ENCODE results near the gene AKT1S1.
A peak's percentile ranks its signal among the peaks of the same experiment; 100 is the strongest.

The AKT1S1 gene

DNA sequence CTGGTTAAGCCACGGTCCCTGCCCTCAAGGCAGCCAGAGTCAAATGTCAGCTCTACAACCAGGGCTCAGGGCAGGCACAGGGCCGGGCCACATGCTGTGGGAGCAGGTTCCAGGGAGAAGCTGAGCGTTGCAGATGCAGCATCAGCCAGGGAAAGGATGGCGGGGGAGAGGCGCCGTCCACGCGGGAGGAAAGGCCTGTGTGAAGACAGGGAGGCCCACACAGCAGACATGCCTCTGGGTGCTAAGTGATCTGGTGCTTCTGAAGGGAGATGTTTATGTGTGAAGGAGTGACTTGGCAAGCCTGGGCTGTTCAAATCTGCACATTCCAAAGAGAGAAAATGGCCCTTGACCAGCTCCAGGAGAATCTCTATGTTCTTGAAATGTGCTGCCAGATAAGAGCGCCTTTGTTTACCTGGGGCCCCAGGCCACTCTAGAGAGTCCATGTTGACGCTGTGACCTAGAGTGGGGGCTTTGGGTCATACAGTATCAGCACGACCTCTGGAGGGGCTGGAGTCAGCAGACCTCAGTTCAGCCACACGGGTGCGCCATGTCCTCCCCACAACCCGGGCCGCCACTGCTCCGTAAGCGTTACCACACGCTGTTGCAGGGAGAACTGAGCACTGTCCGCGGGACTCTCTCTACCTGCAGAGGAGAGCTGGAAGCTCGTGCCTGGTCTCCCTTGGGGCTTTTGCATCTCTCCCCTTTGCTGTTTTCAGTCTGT, 36.0 kb upstream of the AKT1S1 start:
- no peak overlapping the region for H3K4me3 ChIP-seq (replicated peaks in 1 of 2; ENCODE audit: low read depth in 2 of 2, low read length in 2 of 2)

DNA sequence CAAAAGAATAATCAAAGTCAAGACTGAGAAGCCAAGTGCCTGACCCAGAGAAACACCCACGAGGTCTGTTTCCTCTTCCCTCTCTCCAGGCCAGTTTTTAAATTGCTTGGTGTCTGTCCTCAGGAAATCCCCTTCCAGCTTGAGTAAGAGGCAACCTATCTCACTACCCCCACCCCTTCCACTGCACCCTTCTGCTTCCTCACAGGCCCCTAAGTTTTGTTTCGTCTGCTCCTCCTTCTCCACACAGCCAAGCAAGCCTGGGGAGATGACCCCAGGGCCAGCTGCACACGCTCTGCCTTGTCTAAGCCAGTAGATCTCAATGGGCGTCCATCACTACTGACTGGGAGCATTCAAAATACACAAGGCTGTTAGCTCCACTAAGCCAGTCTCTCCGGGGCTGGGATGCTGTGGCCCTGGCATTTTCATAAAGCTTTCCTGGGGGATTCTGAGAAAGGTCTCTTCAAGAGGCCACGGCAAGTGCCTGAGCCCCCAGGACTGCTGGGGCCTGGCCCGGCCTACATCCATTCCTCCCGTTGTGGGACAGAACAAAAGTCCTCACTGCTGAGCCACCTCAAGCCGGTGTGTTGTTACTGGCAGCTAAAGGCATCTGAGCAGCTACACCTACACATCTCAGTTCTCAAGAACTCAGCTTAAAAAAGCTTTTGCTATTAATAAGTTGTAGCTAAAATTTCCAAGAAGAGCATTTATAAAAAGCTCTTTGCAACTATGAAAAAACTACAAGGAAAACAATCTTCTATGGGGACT, 34.4 kb upstream of the AKT1S1 start:
- H3K4me3 ChIP-seq (replicated peaks in 1 of 2; ENCODE audit: low read depth in 2 of 2, low read length in 2 of 2) = no peak overlapping the region
- peak in 1 of 2 donors; percentile 20 for DNase-seq (ENCODE audit: low read depth in 2 of 2)
- TF ChIP-seq, protein P1, sequence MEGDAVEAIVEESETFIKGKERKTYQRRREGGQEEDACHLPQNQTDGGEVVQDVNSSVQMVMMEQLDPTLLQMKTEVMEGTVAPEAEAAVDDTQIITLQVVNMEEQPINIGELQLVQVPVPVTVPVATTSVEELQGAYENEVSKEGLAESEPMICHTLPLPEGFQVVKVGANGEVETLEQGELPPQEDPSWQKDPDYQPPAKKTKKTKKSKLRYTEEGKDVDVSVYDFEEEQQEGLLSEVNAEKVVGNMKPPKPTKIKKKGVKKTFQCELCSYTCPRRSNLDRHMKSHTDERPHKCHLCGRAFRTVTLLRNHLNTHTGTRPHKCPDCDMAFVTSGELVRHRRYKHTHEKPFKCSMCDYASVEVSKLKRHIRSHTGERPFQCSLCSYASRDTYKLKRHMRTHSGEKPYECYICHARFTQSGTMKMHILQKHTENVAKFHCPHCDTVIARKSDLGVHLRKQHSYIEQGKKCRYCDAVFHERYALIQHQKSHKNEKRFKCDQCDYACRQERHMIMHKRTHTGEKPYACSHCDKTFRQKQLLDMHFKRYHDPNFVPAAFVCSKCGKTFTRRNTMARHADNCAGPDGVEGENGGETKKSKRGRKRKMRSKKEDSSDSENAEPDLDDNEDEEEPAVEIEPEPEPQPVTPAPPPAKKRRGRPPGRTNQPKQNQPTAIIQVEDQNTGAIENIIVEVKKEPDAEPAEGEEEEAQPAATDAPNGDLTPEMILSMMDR (IDR thresholded peaks at IDR 0.05; ENCODE audit: low read depth, low read length) = no peak

More for the DNA sequence above, 36.0 kb upstream of the AKT1S1 start:
- no peak for DNase-seq (ENCODE audit: low read depth in 2 of 2)
- TF ChIP-seq, protein P1 (IDR thresholded peaks at IDR 0.05; ENCODE audit: low read depth, low read length) = no peak

DNA sequence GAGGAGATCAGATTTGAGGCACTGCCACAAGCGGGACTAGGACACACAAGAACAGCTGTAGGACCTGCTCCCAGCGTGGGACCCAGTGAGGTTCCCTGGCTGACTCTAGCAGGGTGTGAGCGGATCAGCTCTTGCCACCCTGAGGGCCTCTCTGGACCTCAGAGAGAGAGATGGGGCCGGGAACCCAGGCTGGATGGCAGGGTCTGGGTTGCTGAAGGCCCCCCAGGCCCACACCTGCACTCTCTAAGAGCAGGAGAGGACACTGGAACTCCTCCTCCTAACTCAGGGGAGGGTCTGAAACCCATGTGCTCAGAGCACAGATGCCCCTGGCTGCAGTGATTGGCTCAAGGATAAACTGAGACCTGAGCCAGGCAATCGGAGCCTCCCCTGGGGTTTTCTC, 33.0 kb upstream of the AKT1S1 start:
- no peak for DNase-seq (ENCODE audit: low read depth in 2 of 2)
- H3K4me3 ChIP-seq (replicated peaks in 1 of 2; ENCODE audit: low read depth in 2 of 2, low read length in 2 of 2) = no peak overlapping the region
- TF ChIP-seq, protein P1 (IDR thresholded peaks at IDR 0.05; ENCODE audit: low read depth, low read length) = no peak

DNA sequence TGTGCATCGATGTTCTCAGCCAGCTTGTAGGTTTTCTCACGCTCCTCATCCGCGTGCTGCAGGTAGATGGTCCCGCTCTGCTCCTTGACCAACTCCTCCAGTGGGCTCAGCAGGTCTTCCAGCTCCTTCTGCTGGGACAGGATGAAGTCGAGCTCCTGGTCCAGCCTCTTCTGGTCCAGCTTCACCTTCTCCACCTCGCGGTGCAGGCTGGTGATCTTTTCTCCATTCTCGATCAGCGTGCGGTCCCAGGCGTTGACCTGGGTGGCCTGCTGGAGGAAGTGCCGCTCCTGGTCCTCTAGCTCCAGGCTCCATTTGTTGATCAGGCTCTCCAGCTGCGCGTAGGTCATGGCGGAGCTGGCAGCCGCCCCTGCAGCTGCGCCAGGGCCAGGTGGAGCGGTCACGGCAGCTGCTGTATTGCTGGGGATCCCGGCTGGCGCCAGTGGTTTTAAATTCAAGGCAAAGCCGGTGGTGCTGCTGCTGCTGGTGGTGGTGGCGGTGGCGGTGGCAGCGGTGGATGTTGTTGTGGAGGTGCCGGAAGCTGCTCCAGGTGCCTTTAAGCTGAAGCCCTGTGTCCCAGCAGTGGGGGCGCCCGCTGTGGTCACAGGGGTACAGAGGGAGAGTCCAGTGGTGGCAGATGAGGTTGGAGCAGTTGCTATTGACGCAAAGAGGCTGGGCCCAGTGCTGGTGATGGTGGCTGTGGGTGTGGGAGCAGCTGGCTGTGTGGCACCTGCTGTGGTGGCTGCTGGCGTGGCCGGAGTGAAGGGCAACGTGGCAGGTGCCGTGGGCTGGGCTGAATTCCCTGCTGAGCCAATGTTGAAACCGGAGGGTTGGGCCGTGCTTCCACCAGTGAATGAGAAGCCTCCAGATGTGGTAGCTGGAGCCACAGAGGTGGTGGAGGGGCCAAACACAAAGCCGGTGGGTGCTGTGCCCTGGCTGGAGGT, 31.6 kb upstream of the AKT1S1 start:
- TF ChIP-seq, protein P1 (IDR thresholded peaks at IDR 0.05; ENCODE audit: low read depth, low read length) = no peak
- DNase-seq (ENCODE audit: low read depth in 2 of 2) = no peak
- no peak overlapping the region for H3K4me3 ChIP-seq (replicated peaks in 1 of 2; ENCODE audit: low read depth in 2 of 2, low read length in 2 of 2)

DNA sequence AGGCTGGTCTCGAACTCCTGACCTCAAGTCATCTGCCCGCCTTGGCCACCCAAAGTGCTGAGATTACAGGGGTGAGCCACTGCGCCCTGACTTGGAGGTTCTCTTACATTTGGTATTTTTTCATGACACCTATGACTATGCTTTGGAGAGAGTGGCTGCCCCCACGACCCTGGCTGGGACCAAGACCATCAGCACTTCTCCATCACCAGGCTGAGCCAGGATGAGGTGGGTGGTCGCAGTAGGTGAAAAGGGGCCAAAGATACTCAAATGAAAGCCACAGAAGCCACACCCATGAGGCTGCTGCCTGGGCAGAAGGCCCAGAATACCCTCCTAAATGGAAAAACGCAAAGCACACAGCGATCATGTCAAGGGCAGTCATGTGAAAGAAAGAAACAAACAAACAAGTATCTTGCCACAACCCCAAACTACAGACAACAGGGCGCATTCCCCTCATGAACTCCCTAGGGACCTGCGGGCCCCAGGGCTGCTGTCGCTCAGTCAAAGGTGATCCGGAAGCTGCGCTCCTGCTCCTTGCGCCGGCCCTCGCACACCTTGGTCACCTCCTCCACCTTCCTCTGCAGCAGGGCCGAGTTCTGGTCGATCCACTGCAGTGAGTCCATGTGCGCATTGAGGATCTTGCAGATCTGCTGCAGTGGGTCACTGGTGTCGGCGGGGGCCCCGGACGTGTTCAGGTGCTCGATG, 30.7 kb upstream of the AKT1S1 start:
- TF ChIP-seq, protein P1 (IDR thresholded peaks at IDR 0.05; ENCODE audit: low read depth, low read length) = no peak
- DNase-seq (ENCODE audit: low read depth in 2 of 2) = no peak
- no peak overlapping the region for H3K4me3 ChIP-seq (replicated peaks in 1 of 2; ENCODE audit: low read depth in 2 of 2, low read length in 2 of 2)
